ENCODE data around the gene FHIT. TPM values are rescaled to one million over a fixed set of nuclear protein-coding genes. Genes with fewer than 3 reads are reported as not detected.

The FHIT gene
- polyA plus RNA-seq, 1 of the 3 experiments (the other 2 are of a cell fraction) = 0.41 TPM

DNA sequence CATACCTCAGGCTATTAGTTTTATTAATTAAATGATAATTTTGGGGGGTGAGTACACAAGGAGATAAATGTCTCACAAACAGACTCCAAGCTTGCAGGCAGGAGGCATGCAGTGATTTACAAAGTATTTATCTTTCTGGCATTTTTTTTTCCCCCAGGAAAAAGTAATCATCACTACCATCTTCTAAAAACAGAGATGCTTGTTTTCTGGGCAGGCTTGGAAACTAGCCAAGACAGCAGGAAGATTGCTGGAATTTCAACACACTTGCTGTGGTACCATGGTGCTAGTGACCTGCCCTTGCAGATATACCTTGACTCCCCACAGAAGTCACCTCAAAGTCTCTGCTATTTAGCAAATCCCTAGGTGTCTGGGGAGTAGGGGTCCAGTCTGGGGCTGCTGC lies 1468.6 kb downstream of the FHIT start:
- Histone ChIP-seq H3K79me2 (ENCODE audit: insufficient read depth) (no peaks in the 10 kb centered on the region), H3K9ac (no peak overlapping the region), H4K20me1 (ENCODE audit: insufficient read depth) (no peaks in the 10 kb centered on the region), H3K27me3 (ENCODE audit: insufficient read depth) (no peaks in the 10 kb centered on the region), H3K9me2 (no peaks in the 10 kb centered on the region), H3K4me2 (no peak overlapping the region), H3K4me1 (ENCODE audit: control insufficient read depth in 1 of 2, insufficient read depth in 2 of 2, low read depth in 1 of 2, low read length in 1 of 2) (peaks cover 0 to 2% of the 10 kb centered on the region in 2 experiments; a peak in 1 of 4 replicates), H3F3A (replicated peaks; ENCODE audit: insufficient read depth) (no peaks in the 10 kb centered on the region), H3K9me3 (no peaks in the 10 kb centered on the region), H2AFZ (ENCODE audit: low read depth) (no peak overlapping the region), H3K27ac (ENCODE audit: low read depth in 2 of 2, low read length in 1 of 2) (no peak overlapping the region; a peak in 1 of 4 replicates), H3K36me3 (replicated peaks in 1 of 2; ENCODE audit: control insufficient read depth in 1 of 2, insufficient read depth in 2 of 2, low read length in 1 of 2) (no peaks in the 10 kb centered on the region), H3K4me3 (ENCODE audit: low read depth in 2 of 2, low read length in 1 of 2) (no peak overlapping the region)
- POLR2A ChIA-PET = no interaction called here
- peak; percentile 25 for DNase-seq
- TF ChIP-seq GATA2 (CRISPR knock-in tag; IDR thresholded peaks at IDR 0.05) (peak; percentile 37; the same call in 1 of the 2 replicates), FOXM1 (IDR thresholded peaks at IDR 0.05; ENCODE audit: low read depth) (no peak), EP300 (IDR thresholded peaks at IDR 0.05; ENCODE audit: borderline replicate concordance in 1 of 2, low read depth in 1 of 2, low read length in 1 of 2) (peak in 1 of 2 experiments; percentile 44; a peak in 1 of 4 replicates), RCOR1 (IDR thresholded peaks at IDR 0.05; ENCODE audit: low read length) (peak; percentile 85), CHD2 (IDR thresholded peaks at IDR 0.05; ENCODE audit: low read length, partially characterized antibody) (peak; percentile 43)
- CTCF ChIA-PET = interaction anchor here (1.2 kb wide), 1 partner anchor 207 kb away, joined by 3 read pairs; no protein-coding TSS in a partner anchor

DNA sequence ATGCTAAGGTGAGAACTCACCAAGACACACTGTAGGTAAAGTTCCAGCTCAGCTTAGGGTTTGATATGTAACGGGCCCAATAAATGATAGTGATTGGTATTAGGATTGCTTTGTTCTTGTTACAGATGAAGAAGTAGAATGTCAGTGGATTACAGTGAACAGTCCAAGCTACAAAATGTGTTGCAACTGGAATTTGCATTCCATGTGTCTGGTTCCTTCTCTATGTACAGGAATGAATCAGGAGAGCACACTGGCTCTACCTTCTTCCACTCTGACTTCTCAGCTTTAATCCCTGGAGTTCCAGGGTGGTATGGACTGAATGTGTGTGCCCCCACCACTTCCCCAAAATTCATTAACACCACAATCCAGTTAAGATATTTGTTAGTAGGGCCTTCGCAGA lies 1471.0 kb downstream of the FHIT start:
- Histone ChIP-seq H3K4me3 (ENCODE audit: low read depth in 2 of 2, low read length in 1 of 2) (no peak overlapping the region), H3K79me2 (ENCODE audit: insufficient read depth) (no peaks in the 10 kb centered on the region), H3K27me3 (ENCODE audit: insufficient read depth) (no peaks in the 10 kb centered on the region), H3K9ac (no peak overlapping the region), H3K27ac (ENCODE audit: low read depth in 2 of 2, low read length in 1 of 2) (no peak overlapping the region), H2AFZ (ENCODE audit: low read depth) (no peak overlapping the region), H3K9me3 (no peaks in the 10 kb centered on the region), H4K20me1 (ENCODE audit: insufficient read depth) (no peaks in the 10 kb centered on the region), H3K4me2 (no peak overlapping the region), H3K36me3 (replicated peaks in 1 of 2; ENCODE audit: control insufficient read depth in 1 of 2, insufficient read depth in 2 of 2, low read length in 1 of 2) (no peaks in the 10 kb centered on the region), H3K4me1 (ENCODE audit: control insufficient read depth in 1 of 2, insufficient read depth in 2 of 2, low read depth in 1 of 2, low read length in 1 of 2) (peaks cover 0 to 10% of the 10 kb centered on the region in 2 experiments; a peak in 2 of 4 replicates), H3F3A (replicated peaks; ENCODE audit: insufficient read depth) (no peaks in the 10 kb centered on the region), H3K9me2 (no peaks in the 10 kb centered on the region)
- TF ChIP-seq, protein P1, sequence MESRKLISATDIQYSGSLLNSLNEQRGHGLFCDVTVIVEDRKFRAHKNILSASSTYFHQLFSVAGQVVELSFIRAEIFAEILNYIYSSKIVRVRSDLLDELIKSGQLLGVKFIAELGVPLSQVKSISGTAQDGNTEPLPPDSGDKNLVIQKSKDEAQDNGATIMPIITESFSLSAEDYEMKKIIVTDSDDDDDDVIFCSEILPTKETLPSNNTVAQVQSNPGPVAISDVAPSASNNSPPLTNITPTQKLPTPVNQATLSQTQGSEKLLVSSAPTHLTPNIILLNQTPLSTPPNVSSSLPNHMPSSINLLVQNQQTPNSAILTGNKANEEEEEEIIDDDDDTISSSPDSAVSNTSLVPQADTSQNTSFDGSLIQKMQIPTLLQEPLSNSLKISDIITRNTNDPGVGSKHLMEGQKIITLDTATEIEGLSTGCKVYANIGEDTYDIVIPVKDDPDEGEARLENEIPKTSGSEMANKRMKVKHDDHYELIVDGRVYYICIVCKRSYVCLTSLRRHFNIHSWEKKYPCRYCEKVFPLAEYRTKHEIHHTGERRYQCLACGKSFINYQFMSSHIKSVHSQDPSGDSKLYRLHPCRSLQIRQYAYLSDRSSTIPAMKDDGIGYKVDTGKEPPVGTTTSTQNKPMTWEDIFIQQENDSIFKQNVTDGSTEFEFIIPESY (IDR thresholded peaks at IDR 0.05; ENCODE audit: borderline replicate concordance, low read depth) = no peak
- TF ChIP-seq FOSL2 (IDR thresholded peaks at IDR 0.05; ENCODE audit: borderline replicate concordance, low read depth) = no peak
- TF ChIP-seq, protein P2, sequence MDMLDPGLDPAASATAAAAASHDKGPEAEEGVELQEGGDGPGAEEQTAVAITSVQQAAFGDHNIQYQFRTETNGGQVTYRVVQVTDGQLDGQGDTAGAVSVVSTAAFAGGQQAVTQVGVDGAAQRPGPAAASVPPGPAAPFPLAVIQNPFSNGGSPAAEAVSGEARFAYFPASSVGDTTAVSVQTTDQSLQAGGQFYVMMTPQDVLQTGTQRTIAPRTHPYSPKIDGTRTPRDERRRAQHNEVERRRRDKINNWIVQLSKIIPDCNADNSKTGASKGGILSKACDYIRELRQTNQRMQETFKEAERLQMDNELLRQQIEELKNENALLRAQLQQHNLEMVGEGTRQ (IDR thresholded peaks at IDR 0.05; ENCODE audit: borderline replicate concordance, low read depth, low read length) = no peak
- no peak for TF ChIP-seq GABPA (IDR thresholded peaks at IDR 0.05; ENCODE audit: low read depth)
- no peak for TF ChIP-seq FOXJ3 (CRISPR knock-in tag; IDR thresholded peaks at IDR 0.05)
- no peak for TF ChIP-seq JUND (IDR thresholded peaks at IDR 0.05)
- no peak for TF ChIP-seq TEAD4 (IDR thresholded peaks at IDR 0.05; ENCODE audit: borderline replicate concordance, insufficient read depth)
- TF ChIP-seq YY1 (IDR thresholded peaks at IDR 0.05; ENCODE audit: low read depth) = no peak
- no peak for TF ChIP-seq TCF12 (IDR thresholded peaks at IDR 0.05)
- TF ChIP-seq, protein P3, sequence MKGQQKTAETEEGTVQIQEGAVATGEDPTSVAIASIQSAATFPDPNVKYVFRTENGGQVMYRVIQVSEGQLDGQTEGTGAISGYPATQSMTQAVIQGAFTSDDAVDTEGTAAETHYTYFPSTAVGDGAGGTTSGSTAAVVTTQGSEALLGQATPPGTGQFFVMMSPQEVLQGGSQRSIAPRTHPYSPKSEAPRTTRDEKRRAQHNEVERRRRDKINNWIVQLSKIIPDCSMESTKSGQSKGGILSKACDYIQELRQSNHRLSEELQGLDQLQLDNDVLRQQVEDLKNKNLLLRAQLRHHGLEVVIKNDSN (IDR thresholded peaks at IDR 0.05; ENCODE audit: borderline replicate concordance, low read depth) = no peak
- TF ChIP-seq, protein P4, sequence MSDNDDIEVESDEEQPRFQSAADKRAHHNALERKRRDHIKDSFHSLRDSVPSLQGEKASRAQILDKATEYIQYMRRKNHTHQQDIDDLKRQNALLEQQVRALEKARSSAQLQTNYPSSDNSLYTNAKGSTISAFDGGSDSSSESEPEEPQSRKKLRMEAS (IDR thresholded peaks at IDR 0.05; ENCODE audit: low read depth) = no peak
- no peak for TF ChIP-seq NFIC (IDR thresholded peaks at IDR 0.05; ENCODE audit: borderline replicate concordance)
- TF ChIP-seq, protein P5, sequence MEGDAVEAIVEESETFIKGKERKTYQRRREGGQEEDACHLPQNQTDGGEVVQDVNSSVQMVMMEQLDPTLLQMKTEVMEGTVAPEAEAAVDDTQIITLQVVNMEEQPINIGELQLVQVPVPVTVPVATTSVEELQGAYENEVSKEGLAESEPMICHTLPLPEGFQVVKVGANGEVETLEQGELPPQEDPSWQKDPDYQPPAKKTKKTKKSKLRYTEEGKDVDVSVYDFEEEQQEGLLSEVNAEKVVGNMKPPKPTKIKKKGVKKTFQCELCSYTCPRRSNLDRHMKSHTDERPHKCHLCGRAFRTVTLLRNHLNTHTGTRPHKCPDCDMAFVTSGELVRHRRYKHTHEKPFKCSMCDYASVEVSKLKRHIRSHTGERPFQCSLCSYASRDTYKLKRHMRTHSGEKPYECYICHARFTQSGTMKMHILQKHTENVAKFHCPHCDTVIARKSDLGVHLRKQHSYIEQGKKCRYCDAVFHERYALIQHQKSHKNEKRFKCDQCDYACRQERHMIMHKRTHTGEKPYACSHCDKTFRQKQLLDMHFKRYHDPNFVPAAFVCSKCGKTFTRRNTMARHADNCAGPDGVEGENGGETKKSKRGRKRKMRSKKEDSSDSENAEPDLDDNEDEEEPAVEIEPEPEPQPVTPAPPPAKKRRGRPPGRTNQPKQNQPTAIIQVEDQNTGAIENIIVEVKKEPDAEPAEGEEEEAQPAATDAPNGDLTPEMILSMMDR (IDR thresholded peaks at IDR 0.05) = no peak
- no peak for TF ChIP-seq SIN3A (IDR thresholded peaks at IDR 0.05; ENCODE audit: borderline replicate concordance, low read depth, low read length)
- TF ChIP-seq SMC3 (IDR thresholded peaks at IDR 0.05; ENCODE audit: low read depth, low read length) = no peak
- no peak for TF ChIP-seq RFX5 (IDR thresholded peaks at IDR 0.05; ENCODE audit: low read length)
- TF ChIP-seq RXRA (IDR thresholded peaks at IDR 0.05; ENCODE audit: borderline replicate concordance, low read depth) = no peak
- TF ChIP-seq RAD21 (IDR thresholded peaks at IDR 0.05; ENCODE audit: low read length) = no peak
- TF ChIP-seq EP300 (IDR thresholded peaks at IDR 0.05; ENCODE audit: borderline replicate concordance in 1 of 2, low read depth in 1 of 2, low read length in 1 of 2) = no peak
- no peak for TF ChIP-seq TAF1 (IDR thresholded peaks at IDR 0.05; ENCODE audit: borderline replicate concordance, low read depth, low read length)
- no peak for DNase-seq
- CTCF ChIA-PET = interaction anchor here (0.8 to 1.0 kb wide), 2 partner anchors 63 to 204 kb away, joined by 3 read pairs; no protein-coding TSS in a partner anchor
- POLR2A ChIA-PET = no interaction called here
- WGBS (ENCODE audit: low lambda C conversion rate) = 73% methylated on average over 2 of the region's 2 CpGs
